ENCODE data around the gene TNNI3. TPM values are rescaled to one million over a fixed set of nuclear protein-coding genes. Genes with fewer than 3 reads are reported as not detected.

The TNNI3 gene
- total and polyA plus RNA-seq, 9 of the 15 experiments (the other 6 are each of a cell fraction or from before 2014, with no cell fraction given) = 4.7 to 158 (median 42.0) TPM

DNA sequence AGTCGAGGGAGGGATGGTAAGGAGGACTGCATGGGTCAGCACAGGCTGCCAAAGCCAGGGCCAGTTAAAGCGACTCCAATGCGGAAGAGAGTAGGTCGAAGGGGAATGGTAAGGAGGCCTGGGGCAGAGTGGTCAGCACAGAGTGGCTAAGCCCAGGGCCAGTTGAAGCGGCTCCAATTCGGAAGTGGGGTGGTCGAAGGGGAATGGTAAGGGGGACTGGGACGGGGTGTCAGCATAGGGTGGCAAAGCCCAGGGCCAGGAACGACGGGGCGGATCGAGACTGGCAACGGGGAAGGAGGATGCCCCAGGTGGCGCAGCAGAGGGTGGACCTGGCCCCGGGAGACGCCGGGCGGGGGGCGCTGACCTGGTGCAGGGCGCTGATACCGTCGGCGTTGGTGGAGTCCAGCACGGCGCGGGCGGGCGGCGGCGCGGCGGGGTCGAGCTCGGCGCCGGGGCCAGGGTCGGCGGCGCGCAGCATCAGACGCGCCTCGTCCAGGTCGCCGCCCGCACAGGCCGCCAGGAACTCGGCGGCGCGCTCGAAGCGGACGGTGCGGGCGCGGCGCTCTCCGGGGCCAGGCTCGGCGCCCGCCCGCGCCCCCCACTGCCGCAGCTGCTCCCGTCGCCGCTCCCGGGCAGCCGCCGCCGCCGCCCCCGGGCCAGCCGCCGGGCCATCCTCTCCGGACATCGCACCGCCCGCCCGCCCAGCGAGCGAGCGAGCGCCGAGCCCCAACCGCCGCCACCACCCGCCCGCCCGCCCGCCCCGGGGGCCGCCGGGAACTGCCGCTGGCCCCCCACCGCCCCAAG, 40.5 kb downstream of the TNNI3 start, which contains the start of gene PPP1R12C (continued):
- TF ChIP-seq, protein P1, sequence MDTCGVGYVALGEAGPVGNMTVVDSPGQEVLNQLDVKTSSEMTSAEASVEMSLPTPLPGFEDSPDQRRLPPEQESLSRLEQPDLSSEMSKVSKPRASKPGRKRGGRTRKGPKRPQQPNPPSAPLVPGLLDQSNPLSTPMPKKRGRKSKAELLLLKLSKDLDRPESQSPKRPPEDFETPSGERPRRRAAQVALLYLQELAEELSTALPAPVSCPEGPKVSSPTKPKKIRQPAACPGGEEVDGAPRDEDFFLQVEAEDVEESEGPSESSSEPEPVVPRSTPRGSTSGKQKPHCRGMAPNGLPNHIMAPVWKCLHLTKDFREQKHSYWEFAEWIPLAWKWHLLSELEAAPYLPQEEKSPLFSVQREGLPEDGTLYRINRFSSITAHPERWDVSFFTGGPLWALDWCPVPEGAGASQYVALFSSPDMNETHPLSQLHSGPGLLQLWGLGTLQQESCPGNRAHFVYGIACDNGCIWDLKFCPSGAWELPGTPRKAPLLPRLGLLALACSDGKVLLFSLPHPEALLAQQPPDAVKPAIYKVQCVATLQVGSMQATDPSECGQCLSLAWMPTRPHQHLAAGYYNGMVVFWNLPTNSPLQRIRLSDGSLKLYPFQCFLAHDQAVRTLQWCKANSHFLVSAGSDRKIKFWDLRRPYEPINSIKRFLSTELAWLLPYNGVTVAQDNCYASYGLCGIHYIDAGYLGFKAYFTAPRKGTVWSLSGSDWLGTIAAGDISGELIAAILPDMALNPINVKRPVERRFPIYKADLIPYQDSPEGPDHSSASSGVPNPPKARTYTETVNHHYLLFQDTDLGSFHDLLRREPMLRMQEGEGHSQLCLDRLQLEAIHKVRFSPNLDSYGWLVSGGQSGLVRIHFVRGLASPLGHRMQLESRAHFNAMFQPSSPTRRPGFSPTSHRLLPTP (IDR thresholded peaks at IDR 0.05; ENCODE audit: borderline replicate concordance, extremely low read depth, insufficient read length) = no peak
- TF ChIP-seq YBX1 (IDR thresholded peaks at IDR 0.05) = no peak
- no peak for TF ChIP-seq U2AF2 (optimal IDR thresholded peaks at IDR 0.05; ENCODE audit: low read depth, low read length)
- TF ChIP-seq ZNF764 (CRISPR knock-in tag; IDR thresholded peaks at IDR 0.05; ENCODE audit: low read depth) = no peak
- TF ChIP-seq, protein P2, sequence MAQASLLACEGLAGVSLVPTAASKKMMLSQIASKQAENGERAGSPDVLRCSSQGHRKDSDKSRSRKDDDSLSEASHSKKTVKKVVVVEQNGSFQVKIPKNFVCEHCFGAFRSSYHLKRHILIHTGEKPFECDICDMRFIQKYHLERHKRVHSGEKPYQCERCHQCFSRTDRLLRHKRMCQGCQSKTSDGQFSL (CRISPR knock-in tag; IDR thresholded peaks at IDR 0.05) = 0 out of 2 replicates have a peak, but pooled peaks have one; percentile 11
- TF ChIP-seq, protein P2 (tag; IDR thresholded peaks at IDR 0.05) = no peak
- TF ChIP-seq SUPT5H (IDR thresholded peaks at IDR 0.05) = no peak
- no peak for TF ChIP-seq BHLHE40 (IDR thresholded peaks at IDR 0.05; ENCODE audit: low read length)
- TF ChIP-seq BRCA1 (IDR thresholded peaks at IDR 0.05) = no peak
- no peak for TF ChIP-seq BRCA1 (CRISPR knock-in tag; IDR thresholded peaks at IDR 0.05)
- TF ChIP-seq, protein P3, sequence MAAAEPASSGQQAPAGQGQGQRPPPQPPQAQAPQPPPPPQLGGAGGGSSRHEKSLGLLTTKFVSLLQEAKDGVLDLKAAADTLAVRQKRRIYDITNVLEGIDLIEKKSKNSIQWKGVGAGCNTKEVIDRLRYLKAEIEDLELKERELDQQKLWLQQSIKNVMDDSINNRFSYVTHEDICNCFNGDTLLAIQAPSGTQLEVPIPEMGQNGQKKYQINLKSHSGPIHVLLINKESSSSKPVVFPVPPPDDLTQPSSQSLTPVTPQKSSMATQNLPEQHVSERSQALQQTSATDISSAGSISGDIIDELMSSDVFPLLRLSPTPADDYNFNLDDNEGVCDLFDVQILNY (CRISPR knock-in tag; IDR thresholded peaks at IDR 0.05) = no peak
- TF ChIP-seq, protein P4, sequence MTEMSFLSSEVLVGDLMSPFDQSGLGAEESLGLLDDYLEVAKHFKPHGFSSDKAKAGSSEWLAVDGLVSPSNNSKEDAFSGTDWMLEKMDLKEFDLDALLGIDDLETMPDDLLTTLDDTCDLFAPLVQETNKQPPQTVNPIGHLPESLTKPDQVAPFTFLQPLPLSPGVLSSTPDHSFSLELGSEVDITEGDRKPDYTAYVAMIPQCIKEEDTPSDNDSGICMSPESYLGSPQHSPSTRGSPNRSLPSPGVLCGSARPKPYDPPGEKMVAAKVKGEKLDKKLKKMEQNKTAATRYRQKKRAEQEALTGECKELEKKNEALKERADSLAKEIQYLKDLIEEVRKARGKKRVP (CRISPR knock-in tag; IDR thresholded peaks at IDR 0.05) = no peak
- no peak for TF ChIP-seq ARNT (IDR thresholded peaks at IDR 0.05)
- TF ChIP-seq, protein P5, sequence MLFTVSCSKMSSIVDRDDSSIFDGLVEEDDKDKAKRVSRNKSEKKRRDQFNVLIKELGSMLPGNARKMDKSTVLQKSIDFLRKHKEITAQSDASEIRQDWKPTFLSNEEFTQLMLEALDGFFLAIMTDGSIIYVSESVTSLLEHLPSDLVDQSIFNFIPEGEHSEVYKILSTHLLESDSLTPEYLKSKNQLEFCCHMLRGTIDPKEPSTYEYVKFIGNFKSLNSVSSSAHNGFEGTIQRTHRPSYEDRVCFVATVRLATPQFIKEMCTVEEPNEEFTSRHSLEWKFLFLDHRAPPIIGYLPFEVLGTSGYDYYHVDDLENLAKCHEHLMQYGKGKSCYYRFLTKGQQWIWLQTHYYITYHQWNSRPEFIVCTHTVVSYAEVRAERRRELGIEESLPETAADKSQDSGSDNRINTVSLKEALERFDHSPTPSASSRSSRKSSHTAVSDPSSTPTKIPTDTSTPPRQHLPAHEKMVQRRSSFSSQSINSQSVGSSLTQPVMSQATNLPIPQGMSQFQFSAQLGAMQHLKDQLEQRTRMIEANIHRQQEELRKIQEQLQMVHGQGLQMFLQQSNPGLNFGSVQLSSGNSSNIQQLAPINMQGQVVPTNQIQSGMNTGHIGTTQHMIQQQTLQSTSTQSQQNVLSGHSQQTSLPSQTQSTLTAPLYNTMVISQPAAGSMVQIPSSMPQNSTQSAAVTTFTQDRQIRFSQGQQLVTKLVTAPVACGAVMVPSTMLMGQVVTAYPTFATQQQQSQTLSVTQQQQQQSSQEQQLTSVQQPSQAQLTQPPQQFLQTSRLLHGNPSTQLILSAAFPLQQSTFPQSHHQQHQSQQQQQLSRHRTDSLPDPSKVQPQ (CRISPR knock-in tag; IDR thresholded peaks at IDR 0.05; ENCODE audit: borderline replicate concordance) = no peak
- TF ChIP-seq MAZ (CRISPR knock-in tag; conservative IDR thresholded peaks at IDR 0.05 in 1 of 2, IDR thresholded peaks at IDR 0.05 in 1 of 2) = no peak
- TF ChIP-seq, protein P6, sequence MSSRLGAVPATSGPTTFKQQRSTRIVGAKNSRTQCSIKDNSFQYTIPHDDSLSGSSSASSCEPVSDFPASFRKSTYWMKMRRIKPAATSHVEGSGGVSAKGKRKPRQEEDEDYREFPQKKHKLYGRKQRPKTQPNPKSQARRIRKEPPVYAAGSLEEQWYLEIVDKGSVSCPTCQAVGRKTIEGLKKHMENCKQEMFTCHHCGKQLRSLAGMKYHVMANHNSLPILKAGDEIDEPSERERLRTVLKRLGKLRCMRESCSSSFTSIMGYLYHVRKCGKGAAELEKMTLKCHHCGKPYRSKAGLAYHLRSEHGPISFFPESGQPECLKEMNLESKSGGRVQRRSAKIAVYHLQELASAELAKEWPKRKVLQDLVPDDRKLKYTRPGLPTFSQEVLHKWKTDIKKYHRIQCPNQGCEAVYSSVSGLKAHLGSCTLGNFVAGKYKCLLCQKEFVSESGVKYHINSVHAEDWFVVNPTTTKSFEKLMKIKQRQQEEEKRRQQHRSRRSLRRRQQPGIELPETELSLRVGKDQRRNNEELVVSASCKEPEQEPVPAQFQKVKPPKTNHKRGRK (tag; IDR thresholded peaks at IDR 0.05) = 0 out of 2 replicates have a peak, but pooled peaks have one; percentile 8
